B cell (primary cell): Measurements from ENCODE around the gene PRAMEF13.
"Not testable (repeated sequence)": the region's sequence is repeated elsewhere in the genome, so short reads cannot be mapped to it uniquely, and the experiment has no call there.

Source experiments
- CTCF ChIP-seq: fragments of 200-600 bp; IDR thresholded peaks from one replicate; pipeline ENCODE4 v1.8.0; 2022; ENCODE audit warnings: antibody characterized with exemption, mild to moderate bottlenecking
- EZH2 ChIP-seq: IDR thresholded peaks from 2 replicates; pipeline ENCODE4 v1.6.1; 2012; ENCODE audit warnings: borderline replicate concordance, low read depth, mild to moderate bottlenecking, moderate library complexity, low read length; ENCODE audit not compliant: insufficient read depth, poor library complexity, severe bottlenecking

GRCh38 chr1:13216619-13217018 is 15.4 kb upstream of the PRAMEF13 start:
- TF ChIP-seq CTCF, EZH2: not testable (repeated sequence)
